Measurements from ENCODE around the gene SEPHS2.

SEPHS2 gene

DNA sequence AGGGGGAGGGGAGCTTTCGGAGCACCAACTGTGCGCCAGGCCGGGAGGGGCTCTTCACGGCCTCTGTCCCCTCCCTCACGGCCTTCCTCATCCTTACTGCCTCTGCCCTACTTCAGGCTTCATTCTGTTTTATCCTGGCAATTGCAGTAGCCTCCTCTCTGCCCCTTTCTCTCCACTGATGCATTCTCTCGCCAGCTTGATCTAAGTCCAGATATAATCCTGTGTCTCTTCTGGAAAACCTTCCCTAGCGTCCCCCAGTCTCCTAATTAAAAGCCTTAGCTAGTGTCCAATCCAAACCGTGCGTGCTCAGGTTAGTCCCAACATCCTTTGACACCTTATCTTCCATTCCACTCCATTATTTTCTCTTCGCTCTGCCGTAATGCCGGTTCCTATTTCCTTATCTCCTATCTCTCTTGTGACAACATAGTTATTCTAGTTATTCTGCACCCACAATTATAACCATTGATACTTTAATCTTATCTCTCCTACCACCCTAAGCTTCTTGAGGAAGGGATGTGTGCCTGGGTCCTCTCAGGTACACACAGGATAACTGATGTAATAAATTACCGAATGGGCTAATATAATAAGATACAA lies 49.6 kb downstream of the SEPHS2 start:
- peak overlapping the region; percentile 97 for H3K27ac ChIP-seq
- no peak for TF ChIP-seq ZFX (IDR thresholded peaks at IDR 0.05; ENCODE audit: borderline replicate concordance)
- TF ChIP-seq, protein P1, sequence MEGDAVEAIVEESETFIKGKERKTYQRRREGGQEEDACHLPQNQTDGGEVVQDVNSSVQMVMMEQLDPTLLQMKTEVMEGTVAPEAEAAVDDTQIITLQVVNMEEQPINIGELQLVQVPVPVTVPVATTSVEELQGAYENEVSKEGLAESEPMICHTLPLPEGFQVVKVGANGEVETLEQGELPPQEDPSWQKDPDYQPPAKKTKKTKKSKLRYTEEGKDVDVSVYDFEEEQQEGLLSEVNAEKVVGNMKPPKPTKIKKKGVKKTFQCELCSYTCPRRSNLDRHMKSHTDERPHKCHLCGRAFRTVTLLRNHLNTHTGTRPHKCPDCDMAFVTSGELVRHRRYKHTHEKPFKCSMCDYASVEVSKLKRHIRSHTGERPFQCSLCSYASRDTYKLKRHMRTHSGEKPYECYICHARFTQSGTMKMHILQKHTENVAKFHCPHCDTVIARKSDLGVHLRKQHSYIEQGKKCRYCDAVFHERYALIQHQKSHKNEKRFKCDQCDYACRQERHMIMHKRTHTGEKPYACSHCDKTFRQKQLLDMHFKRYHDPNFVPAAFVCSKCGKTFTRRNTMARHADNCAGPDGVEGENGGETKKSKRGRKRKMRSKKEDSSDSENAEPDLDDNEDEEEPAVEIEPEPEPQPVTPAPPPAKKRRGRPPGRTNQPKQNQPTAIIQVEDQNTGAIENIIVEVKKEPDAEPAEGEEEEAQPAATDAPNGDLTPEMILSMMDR (IDR thresholded peaks at IDR 0.05): no peak

DNA sequence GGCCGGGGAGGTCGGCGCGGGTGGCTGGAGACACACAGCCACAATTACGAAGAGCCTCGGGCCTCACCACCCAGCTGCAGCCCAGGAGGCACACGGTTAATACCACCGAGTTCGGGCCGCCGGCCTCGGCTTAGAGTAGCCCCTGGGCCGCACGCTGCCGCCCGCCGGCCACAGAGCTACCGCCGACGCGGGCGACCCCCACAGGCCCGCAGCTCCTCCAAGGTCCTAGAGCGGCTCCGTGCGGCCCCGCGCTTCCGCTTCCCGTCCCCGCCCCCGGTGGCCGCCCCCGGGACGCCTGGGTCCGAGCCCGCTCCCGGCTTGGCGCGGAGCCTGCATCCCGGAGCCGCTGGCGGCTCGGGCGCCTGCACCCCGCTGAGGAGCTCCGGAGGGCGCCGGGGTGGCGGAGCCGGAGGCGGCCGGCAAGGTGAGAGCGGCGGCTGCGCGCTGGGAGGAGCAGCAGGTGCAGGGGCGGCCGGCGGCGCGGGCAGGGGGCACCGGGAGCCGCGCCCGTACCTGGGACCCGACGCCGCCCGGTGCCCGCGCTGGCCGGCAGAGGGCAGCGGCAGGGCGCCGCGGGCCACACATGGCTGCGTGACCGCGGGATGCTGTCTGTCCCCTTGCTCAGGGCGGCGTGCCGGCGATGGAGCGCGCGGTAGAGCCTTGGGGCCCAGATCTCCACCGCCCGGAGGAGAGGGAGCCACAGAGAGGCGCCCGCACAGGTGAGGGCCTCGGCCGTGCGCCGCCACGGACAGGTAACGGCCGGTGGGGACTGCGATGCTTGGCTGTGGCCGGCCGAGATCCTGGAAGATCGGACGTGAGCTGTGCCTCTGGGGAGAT lies 50.3 kb downstream of the SEPHS2 start, which contains the start of gene ZNF48:
TSS of gene ZNF48 (plus strand) at position 266 of the 837 bp plus-strand sequence. CDS start at position 641, 375 bp downstream.
- peak within 1 kb of the TSS; percentile 97 for H3K27ac ChIP-seq
- TF ChIP-seq ZFX (IDR thresholded peaks at IDR 0.05; ENCODE audit: borderline replicate concordance): no peak
- TF ChIP-seq, protein P1 (IDR thresholded peaks at IDR 0.05): peak; percentile 88

- peak overlapping the region; percentile 97 for H3K27ac ChIP-seq
- no peak for TF ChIP-seq ZFX (IDR thresholded peaks at IDR 0.05; ENCODE audit: borderline replicate concordance)
- TF ChIP-seq, protein P1 (IDR thresholded peaks at IDR 0.05): no peak
These were observed 51.0 kb downstream of the SEPHS2 start for GRCh38 chr16:30394592-30395154.
